Measurements from ENCODE around the gene CARD9. TPM values are rescaled to one million over a fixed set of nuclear protein-coding genes. Genes with fewer than 3 reads are reported as not detected.

CARD9 gene
- total and polyA plus RNA-seq, 2 of the 8 experiments (the other 6 are each of a cell fraction or from before 2014, with no cell fraction given) = 0.15 to 1.1 TPM

GRCh38 chr9:136395345-136396218, 22.1 kb upstream of the CARD9 start (continued):
- TF ChIP-seq E2F6 (IDR thresholded peaks at IDR 0.05) = no peak
- TF ChIP-seq SUZ12 (IDR thresholded peaks at IDR 0.05; ENCODE audit: low read length) = no peak
- no peak for TF ChIP-seq EGR1 (IDR thresholded peaks at IDR 0.05; ENCODE audit: borderline replicate concordance, low read depth, low read length)
- TF ChIP-seq CTCF (IDR thresholded peaks at IDR 0.05; ENCODE audit: control extremely low read depth in 1 of 3, insufficient read depth in 1 of 3, low read depth in 1 of 3, low read length in 3 of 3) = no peak
- TF ChIP-seq CTBP2 (IDR thresholded peaks at IDR 0.05; ENCODE audit: borderline replicate concordance, insufficient read depth, insufficient read length, low read length) = no peak
- TF ChIP-seq SIRT6 (IDR thresholded peaks at IDR 0.05; ENCODE audit: low read length) = no peak
- TF ChIP-seq KDM1A (IDR thresholded peaks at IDR 0.05; ENCODE audit: borderline replicate concordance, low read length) = no peak
